ENCODE data around the gene IFIT2.
"Not testable (repeated sequence)": the region's sequence is repeated elsewhere in the genome, so short reads cannot be mapped to it uniquely, and the experiment has no call there.

IFIT2 gene

DNA sequence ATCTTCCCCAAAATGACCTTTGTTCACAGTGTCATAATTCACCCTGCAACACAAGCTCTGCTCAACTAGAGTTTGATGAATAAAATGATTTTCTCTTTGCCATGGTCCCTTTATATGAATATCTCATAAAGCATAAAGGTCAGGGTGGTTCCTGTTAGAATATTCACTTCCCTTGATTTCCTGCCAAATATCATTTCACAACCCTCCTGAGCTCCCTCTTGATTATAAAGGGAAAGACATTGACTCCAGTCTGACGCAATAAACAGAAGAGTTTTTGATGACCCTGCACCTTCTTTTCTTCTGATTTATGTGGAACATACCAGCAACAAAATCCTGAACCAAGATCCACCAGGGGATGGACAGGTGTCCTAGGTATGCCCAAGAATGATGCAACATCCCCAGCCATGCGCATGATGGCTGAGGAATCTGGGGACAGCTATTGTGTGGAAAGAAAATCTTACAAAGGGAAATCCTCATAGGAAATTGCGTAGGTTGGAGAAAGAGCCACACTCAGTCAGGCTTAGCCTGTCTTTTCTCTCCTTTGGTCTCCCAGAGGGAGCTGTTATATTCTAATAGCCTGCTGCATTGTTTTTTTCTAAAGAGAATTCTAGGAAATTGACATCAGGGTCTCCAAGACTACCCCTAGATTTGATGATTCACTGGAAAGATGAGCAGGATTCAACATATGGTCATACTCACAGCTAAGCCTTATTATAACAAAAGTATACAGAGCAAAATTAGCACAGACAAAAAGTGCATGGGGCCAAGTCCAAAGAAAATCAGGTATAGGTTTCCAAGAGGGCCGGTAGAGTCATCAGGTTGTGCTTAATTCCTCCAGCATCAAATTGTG, 44.8 kb downstream of the IFIT2 start:
- Mint-ChIP-seq H3K27me3 (peaks cover 3% of the 10 kb centered on the region), H3K27ac (no peak overlapping the region), H3K36me3 (ENCODE audit: low read depth) (no peaks in the 10 kb centered on the region), H3K4me1 (ENCODE audit: low read depth) (peaks cover 58% of the 10 kb centered on the region), H3K9me3 (no peaks in the 10 kb centered on the region), H3K4me3 (no peak overlapping the region)
- intact Hi-C loops (cut with micrococcal nuclease) = no loop called here

DNA sequence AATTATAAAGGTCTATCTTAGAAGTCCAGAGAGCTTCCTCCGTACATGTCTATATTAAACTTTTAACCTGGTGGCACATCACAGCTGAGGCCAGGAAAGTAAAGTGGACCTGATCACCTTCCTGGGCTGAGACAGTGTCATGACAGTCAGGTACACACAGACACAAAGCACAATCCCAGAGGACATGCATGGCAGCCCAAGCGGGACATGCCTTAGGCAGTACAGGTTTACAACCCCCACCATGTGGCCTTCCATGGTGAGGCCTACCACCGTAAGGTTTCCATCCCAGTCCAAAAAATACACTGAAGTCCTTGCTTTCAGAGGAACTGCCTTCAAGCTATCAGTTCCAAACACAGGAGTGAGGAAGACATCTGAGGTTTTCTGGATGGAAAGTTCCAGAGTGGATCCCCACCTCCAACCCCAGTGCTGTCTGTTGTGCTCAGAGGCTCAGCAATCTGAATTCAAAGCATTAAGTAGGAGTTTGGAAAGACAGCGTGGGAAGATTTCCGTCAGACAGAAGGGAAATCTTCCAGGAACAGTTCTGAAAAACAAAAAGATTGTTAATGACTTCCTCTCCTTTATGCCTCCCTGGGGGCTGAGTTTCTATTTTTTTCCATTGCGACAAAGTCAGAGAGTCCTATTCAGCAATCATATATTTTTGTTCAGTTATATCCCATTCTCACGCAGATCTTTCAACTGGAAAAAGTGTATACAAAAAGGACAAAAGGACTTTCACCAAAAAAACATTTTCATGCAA, 46.0 kb downstream of the IFIT2 start:
- Mint-ChIP-seq H3K27ac (no peak overlapping the region), H3K4me3 (no peak overlapping the region), H3K4me1 (ENCODE audit: low read depth) (peaks cover 71% of the 10 kb centered on the region), H3K9me3 (no peaks in the 10 kb centered on the region), H3K27me3 (peaks cover 3% of the 10 kb centered on the region), H3K36me3 (ENCODE audit: low read depth) (no peaks in the 10 kb centered on the region)
- intact Hi-C loops (cut with micrococcal nuclease) = no loop called here

DNA sequence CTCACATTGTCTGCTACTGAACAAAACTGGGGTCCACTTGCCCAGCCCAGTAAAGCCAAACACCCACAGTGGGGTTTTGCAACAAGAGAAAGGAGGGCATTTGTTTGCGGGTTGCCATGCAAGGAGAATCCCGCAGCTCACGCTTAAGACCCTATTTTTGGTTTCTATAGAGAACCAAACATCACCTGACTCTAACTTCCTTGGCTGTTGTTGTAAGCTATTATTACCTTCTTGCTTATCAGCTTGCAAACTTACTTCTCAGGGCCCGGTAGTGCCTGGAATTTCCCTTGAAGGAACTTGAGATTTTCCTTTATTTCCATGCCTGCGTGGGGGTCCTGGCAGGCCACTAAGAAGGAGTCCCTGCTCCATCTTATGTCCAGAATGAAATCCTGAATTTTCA, 46.6 kb downstream of the IFIT2 start:
- Mint-ChIP-seq H3K36me3 (ENCODE audit: low read depth) (no peaks in the 10 kb centered on the region), H3K9me3 (no peaks in the 10 kb centered on the region), H3K4me1 (ENCODE audit: low read depth) (peaks cover 72% of the 10 kb centered on the region), H3K27me3 (peaks cover 1% of the 10 kb centered on the region), H3K4me3 (no peak overlapping the region), H3K27ac (no peak overlapping the region)
- intact Hi-C loops (cut with micrococcal nuclease) = no loop called here

DNA sequence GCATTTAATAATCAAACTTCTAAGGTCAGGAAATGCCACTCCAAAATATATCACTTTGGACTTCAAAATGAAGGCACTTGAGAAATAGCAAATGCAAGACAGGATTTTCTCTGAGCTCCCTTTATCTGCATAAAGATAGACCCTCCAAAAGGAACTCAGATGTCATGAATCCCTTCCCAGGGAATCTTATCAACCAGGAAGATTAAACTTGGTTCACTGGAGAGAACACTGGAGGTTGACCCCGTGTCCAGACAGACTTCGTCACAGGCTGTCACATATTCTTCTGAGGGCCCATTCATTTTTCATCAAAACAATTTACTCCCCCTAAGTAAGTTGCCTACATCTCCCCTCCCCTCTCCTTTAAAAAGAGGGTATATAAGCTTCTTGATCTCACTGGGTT, 47.1 kb downstream of the IFIT2 start:
- H3K27ac Mint-ChIP-seq = no peak overlapping the region
- no peaks in the 10 kb centered on the region for H3K9me3 Mint-ChIP-seq
- no peaks in the 10 kb centered on the region for H3K36me3 Mint-ChIP-seq (ENCODE audit: low read depth)
- peaks cover 72% of the 10 kb centered on the region for H3K4me1 Mint-ChIP-seq (ENCODE audit: low read depth)
- intact Hi-C loops (cut with micrococcal nuclease) = no loop called here
- no peak overlapping the region for H3K4me3 Mint-ChIP-seq
- H3K27me3 Mint-ChIP-seq = no peaks in the 10 kb centered on the region

DNA sequence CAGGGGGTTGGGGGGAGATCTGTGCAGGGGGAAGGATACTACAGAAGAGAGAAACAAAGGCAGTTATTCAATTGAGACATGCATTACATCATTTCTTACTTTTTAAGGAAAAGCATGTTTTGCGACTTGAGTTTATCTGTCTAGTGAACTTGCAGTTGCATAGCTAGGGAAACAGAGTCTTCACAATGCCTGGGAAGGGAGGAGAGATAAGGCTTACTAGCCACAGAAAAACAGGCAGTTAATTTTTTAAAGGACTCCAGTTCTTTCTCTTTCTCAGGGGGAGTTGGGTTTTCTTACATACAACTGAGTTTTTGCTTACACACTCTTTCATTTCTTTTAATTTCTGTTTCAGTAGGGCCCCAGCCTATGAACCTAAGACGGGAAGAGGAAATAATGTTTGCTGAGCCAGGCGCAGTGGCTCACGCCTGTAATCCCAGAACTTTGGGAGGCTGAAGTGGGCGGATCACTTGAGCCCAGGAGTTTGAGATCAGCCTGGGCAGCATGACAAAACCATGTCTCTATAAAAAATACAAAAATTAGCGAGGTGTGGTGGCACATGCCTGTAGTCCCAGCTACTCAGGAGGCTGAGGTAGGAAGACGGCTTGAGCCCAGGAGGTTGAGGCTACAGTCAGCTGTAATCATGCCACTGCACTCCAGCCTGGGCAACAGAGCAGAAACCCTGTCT, 48.9 kb downstream of the IFIT2 start:
- H3K36me3 Mint-ChIP-seq (ENCODE audit: low read depth); H3K4me3 Mint-ChIP-seq; H3K27me3 Mint-ChIP-seq; H3K9me3 Mint-ChIP-seq; intact Hi-C loops (cut with micrococcal nuclease): not testable (repeated sequence)
- peaks cover 67% of the 10 kb centered on the region for H3K4me1 Mint-ChIP-seq (ENCODE audit: low read depth)
- peak overlapping the region; percentile 73 for H3K27ac Mint-ChIP-seq

- no peak overlapping the region for H3K4me3 Mint-ChIP-seq
- no peaks in the 10 kb centered on the region for H3K9me3 Mint-ChIP-seq
- no peaks in the 10 kb centered on the region for H3K36me3 Mint-ChIP-seq (ENCODE audit: low read depth)
- peak overlapping the region; percentile 73 for H3K27ac Mint-ChIP-seq
- intact Hi-C loops (cut with micrococcal nuclease) = no loop called here
- no peaks in the 10 kb centered on the region for H3K27me3 Mint-ChIP-seq
- H3K4me1 Mint-ChIP-seq (ENCODE audit: low read depth) = peaks cover 61% of the 10 kb centered on the region
Observed at GRCh38 chr10:89351412-89351779, 49.5 kb downstream of the IFIT2 start.

DNA sequence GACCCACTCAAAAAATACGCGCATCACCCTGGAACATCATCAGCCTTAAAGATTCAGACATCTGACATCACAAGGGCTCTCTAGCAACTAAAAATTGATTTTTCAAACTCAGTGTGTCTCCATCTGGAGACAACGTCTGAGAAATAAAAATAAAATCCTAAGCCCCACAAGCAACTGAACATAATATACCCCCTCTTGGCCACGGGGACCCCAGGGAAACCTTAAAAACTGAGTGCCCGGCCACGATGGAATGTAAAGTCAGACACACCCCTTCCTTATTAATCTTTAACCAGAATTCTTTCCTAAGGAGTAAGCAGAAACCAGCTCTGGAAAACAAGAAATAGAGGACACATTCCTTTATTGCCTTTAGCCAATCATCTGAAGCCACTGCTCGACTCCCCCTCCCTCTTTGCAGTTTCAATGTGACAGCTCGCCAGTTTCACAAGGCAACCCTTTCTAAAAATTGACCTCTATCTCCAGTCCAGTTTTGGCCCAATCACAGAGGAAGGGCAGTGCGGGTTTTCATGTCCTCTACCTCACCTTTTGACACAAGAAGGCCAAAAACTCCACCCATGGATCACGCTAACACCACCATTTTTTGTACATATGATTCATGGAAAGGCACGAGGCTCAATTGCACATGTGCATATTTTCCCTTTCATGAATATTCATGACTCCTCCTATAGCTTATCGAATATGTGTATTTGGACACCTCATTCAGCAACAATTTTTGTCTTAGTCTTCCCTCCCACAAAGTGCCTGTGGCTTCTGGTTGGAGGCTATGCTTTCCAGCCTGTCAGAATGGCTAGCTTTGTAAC, 50.1 kb downstream of the IFIT2 start:
- H3K27me3 Mint-ChIP-seq = no peaks in the 10 kb centered on the region
- H3K36me3 Mint-ChIP-seq (ENCODE audit: low read depth) = no peaks in the 10 kb centered on the region
- no peaks in the 10 kb centered on the region for H3K9me3 Mint-ChIP-seq
- no peak overlapping the region for H3K4me3 Mint-ChIP-seq
- H3K4me1 Mint-ChIP-seq (ENCODE audit: low read depth) = peaks cover 55% of the 10 kb centered on the region
- intact Hi-C loops (cut with micrococcal nuclease) = no loop called here
- H3K27ac Mint-ChIP-seq = peak overlapping the region; percentile 73

DNA sequence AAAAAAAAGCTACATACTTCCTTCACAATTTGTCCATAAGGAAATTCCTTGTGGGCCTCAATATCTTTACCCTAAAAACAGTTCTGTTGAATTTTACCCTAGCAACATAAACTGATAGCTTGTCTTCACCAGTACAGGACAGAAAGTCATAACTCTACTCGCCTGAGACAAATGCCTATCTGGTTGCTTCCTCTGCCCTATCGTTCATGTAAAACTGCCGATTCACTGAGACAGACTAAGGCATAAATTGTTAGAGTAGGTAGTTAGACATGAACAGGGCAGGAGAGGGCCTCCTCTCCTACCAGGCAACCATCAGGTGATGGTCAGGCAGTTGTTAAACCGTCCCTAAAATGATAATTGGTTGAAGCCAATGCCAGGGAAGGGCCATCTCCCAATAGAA, 51.0 kb downstream of the IFIT2 start:
- H3K4me3 Mint-ChIP-seq = no peak overlapping the region
- peaks cover 50% of the 10 kb centered on the region for H3K4me1 Mint-ChIP-seq (ENCODE audit: low read depth)
- H3K9me3 Mint-ChIP-seq = no peaks in the 10 kb centered on the region
- no peak overlapping the region for H3K27ac Mint-ChIP-seq
- no peaks in the 10 kb centered on the region for H3K27me3 Mint-ChIP-seq
- no peaks in the 10 kb centered on the region for H3K36me3 Mint-ChIP-seq (ENCODE audit: low read depth)
- intact Hi-C loops (cut with micrococcal nuclease) = no loop called here

GRCh38 chr10:89355394-89355931, 53.6 kb downstream of the IFIT2 start:
- Mint-ChIP-seq H3K27ac (no peak overlapping the region), H3K27me3 (no peaks in the 10 kb centered on the region), H3K4me1 (ENCODE audit: low read depth) (peaks cover 25% of the 10 kb centered on the region), H3K36me3 (ENCODE audit: low read depth) (no peaks in the 10 kb centered on the region), H3K9me3 (no peaks in the 10 kb centered on the region), H3K4me3 (no peak overlapping the region)
- intact Hi-C loops (cut with micrococcal nuclease) = no loop called here

- intact Hi-C loops (cut with micrococcal nuclease) = no loop called here
- H3K4me1 Mint-ChIP-seq (ENCODE audit: low read depth) = peaks cover 9% of the 10 kb centered on the region
- H3K36me3 Mint-ChIP-seq (ENCODE audit: low read depth) = no peaks in the 10 kb centered on the region
- H3K27ac Mint-ChIP-seq = no peak overlapping the region
- H3K4me3 Mint-ChIP-seq = no peak overlapping the region
- peaks cover 3% of the 10 kb centered on the region for H3K27me3 Mint-ChIP-seq
- H3K9me3 Mint-ChIP-seq = no peaks in the 10 kb centered on the region
Observed at GRCh38 chr10:89357096-89357495, 55.2 kb downstream of the IFIT2 start.

DNA sequence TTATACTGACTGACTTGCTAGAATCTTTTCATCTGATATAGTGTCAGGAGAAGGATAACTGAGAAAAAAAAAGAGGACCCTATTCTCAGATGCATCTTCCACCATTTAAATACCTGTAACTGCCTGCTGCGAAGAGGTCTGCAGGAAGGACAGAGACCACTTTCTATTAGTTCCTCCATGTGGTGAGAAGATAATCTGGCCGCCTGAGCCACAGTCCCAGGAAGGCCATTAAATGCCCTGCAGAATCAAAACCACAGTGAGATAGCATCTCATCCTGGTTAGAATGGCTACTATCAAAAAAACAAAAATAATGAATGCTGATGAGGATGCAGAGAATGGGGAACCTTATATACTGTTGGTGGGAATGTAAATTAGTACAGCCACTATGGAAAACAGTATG, 56.1 kb downstream of the IFIT2 start:
- Mint-ChIP-seq H3K4me1 (ENCODE audit: low read depth) (peaks cover under 1% of the 10 kb centered on the region), H3K9me3 (no peaks in the 10 kb centered on the region), H3K27ac (no peak overlapping the region), H3K4me3 (no peak overlapping the region), H3K36me3 (ENCODE audit: low read depth) (no peaks in the 10 kb centered on the region), H3K27me3 (peaks cover 3% of the 10 kb centered on the region)
- intact Hi-C loops (cut with micrococcal nuclease) = no loop called here
